HG03521 (cell line): ENCODE measurements around the gene PPP3CA.
"Not testable (repeated sequence)": the region's sequence is repeated elsewhere in the genome, so short reads cannot be mapped to it uniquely, and the experiment has no call there.

Experiments used
- ATAC-seq: cut with Tn5 transposase; IDR thresholded peaks from one replicate; pipeline ENCODE4 v1.9.1; 2021; ENCODE audit warnings: mild to moderate bottlenecking, moderate library complexity; ENCODE audit not compliant: unreplicated experiment

The PPP3CA gene

DNA sequence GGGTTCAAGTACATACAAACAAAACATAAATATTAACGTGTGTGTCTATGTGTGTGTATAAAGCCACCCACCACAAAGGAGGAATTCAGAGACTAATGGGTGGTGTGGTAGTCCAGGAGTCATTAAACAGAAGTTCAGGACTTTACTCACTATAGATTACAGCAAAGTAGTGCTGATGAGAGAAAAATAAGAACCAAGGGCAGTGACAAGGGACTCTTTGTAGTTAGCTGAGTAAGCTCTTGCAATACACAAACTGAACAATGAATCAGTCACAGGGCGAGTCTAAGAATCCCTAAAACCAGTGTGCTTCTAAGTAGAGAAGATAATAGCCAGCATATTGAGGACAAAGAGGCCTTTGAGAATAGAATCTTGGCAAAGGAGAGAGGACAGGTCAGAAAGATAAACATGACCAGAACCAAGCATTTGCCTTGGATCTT is 232.4 kb downstream of the PPP3CA start:
- no peak for ATAC-seq

DNA sequence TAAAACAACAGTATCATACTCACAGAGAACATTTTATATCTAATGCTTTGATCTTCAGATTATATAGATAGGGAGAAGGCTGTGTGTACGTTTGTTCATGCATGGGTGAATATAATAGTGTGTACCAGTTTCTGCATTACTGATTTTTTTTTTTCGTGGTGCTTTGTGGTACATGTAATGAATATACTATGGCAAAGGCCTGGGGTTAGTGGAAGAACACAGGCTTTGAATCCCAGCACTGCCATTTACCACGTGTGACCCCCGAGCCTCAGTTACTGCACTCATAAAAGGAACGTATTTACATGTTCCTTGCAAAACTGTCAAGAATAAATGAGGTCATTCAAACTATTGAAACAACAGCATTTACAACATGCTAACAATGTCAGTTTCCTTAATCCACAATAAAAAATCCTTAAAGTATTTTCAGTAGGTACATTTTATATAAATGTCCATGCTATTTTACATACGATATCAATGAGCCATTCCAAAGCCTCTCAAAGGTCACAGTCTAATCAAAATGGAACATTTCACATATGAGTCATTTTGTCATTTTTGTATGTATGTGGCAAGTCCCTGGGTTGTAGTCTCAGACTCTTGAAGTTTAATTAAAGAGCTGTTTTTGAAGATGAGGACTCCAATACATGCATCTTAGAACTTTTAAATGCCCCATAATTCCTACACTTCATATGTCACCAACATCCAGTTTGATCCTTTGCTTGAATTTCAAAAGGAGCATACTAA is 242.8 kb downstream of the PPP3CA start:
- no peak for ATAC-seq

DNA sequence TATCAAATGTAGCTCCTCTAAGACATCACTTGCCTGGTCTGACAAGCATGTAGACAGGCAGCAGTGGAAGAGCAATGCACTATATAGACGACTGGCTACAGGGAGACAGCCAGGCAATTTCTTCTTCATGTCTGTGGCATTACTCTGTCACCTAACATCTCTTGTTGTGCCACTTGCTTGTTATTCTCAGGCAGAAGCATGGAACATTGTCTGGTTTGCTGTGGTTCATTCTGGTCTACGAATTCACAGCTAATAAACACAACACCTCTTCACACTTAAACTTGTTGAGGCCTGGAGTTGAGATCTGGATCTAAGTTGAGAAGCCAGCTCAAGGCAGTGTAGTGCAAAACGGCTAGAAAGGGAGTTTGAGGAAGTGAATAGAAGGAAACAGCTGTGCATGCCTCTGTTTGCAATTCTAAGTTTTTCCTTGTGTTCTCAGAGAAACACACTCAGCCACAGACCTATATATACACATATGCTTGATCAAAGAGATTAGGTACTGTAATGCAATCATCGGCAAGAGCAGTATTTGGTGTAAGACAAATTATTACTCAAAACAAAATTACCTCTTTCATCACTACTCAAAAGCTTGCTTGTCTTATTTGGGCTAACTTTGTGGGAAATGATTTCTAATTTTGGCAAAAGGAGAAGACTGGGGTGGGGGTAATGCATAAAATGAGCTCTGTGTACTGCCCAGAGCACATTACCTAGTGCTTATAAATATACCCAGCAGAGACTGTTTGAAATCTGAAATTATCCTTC is 243.8 kb downstream of the PPP3CA start:
- ATAC-seq: peak; percentile 73

DNA sequence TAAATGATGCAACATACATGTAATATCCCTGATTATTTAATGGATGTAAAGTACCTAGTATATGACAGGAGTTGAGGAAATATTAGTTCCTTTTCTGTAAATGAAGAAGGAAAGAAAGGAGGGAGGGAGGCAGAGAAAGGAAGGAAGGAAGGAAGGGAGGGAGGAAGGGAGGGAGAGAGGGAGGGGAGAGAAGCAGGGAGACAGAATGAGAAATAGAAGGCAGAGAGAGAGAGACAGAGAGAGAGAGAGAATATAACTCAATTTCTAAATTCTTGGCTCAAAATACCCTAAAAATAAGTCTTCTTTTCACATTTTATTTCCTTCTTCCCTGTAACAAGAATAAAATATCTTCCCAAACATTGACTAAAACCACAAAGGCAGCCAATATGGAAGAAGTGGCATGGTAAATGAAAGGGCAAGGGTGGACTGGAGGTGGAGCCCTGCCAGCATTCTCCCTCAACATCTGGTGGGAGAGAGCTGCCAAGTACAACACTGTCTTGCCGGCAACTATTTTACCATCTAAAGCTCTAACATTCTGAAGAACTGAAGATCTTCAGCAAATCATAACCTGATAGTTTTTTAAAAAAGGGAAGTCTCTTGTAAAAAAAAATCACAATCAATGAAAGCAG is 245.1 kb downstream of the PPP3CA start:
- ATAC-seq: no peak

DNA sequence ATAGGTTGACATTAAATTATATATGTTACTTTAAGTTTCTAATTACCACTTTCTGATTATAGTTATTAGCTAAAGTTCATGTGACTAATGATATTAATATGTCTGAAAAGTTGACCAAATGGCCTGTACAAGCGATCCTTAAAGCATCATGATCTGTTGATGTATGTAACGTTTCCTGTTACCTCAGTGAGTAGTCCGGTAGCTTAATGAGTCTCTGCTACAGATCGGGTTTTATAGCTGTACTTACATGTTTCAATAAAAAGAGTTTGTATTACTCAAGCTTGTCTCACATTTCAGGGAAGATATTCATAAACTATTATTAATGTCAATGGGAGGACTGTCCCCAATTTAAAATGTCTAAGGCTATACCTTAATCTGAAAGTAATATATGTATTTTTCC is 246.3 kb downstream of the PPP3CA start:
- no peak for ATAC-seq

DNA sequence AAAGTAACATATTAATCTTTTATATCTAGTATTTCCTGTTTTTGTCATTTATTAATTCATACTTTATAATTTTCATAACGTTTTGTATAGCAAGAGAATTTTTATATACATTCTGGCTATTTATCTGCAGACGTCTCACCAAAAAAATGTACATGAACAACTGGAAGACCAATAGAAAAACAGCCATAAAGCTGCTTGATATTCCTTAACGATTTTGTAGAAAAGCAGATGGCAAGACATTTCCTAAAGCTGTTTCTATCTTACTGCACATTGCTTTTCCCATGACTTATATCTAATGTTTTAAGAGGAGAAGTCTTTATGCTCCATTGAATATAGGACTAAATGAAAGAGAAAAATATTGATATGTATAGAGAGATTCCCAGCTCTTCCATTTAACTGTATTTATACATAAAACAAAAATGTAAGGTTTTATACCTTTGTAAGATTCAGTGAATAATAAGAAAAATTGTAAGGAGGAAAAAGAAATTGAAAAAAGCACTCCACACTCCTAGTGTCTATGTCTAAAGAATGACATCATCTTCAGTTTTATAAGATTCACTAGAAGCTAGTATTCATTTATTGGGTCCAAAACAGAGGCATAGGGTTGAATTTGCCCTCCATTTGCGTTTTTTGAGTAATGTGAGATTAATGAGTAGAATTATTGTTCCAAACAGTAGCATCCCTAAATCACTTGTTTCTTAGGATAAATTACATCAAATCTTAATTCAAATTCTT is 248.5 kb downstream of the PPP3CA start:
- no peak for ATAC-seq

DNA sequence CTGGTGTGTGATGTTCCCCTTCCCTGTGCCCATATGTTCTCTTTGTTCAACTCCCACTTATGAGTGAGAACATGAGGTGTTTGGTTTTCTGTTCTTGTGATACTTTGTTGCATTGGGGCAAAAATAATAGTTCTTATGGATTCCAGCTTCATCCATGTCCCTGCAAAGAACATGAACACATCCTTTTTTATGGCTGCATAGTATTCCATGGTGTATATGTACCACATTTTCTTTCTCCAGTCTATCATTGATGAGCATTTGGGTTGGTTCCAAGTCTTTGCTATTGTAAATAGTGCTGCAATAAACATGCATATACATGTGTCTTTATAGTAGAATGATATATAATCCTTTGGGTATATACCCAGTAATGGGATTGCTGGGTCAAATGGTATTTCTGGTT is 254.7 kb downstream of the PPP3CA start:
- not testable (repeated sequence) for ATAC-seq

DNA sequence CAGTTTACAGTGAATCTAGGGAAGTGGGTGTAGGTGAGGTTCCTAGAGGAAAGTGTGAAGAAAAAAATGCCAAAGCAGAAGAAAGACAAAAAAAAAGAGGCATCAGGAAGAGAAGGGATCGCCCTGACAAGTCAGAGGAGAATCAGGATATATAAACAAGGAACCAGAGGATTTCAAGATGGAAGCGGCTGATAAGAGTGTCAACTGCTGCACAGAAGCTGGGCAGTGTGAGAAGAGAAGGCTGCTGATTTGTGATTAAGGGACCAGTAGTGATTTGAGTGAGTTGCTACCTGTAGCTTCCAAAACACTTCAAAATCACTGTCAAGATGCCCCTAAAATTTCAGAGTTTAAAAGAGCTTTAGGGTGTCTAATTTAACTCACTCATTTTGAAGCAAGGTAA is 258.2 kb downstream of the PPP3CA start:
- no peak for ATAC-seq

DNA sequence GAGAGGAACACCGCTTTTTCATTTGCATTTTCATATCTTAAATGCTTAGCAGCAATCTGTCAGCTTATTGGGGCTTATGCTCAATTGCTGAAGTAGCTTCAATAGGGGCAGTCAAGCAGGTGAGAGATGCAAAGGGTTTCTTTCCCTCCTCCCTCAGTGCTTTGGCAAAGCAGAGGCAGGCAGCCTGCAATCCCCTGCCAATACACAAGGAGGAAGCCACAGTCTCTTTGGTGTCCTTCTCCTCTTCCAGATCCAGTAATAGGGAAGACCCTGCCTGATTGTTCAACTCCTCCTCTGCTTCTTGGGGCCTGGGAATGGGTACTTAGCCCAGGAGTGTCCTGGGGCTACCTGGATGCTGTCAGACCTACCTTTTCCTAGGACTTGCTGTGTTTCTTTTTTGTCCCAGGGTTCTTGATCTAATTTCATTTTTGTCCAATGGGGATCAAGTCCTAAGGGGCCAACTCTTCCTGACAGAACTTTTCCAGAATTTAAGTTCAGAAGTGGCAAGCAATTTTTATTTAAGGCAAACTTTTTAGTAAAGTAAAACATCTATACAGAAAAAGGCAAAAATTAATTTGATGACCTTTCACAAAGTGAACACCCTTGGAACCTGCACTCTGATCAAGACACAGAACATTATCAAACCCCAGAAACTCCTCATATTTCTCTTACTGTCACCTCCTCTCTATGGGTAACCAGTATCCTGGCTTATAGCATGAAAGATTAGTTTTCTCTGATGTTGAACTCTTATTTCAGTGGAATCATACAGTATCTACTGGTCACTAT is 260.3 kb downstream of the PPP3CA start:
- ATAC-seq: no peak

DNA sequence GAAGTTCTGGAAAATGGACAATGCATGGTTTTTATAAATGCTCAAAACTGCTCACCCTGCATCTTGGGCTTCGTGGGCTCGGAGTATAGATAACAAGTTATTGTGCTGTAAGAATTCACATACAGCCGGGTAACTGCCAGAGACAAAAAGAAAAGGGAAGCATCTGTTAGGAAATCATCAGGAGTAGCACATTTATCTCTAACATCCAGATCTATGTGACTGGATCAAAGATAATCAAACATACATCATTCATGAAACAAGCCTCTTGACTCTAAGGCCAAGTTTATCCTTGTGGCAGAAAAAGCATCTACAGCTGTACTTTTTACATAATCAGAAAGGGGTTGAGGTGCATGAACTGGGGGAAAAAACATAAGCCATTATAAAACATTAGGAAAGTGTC is 264.2 kb downstream of the PPP3CA start:
- ATAC-seq: no peak

DNA sequence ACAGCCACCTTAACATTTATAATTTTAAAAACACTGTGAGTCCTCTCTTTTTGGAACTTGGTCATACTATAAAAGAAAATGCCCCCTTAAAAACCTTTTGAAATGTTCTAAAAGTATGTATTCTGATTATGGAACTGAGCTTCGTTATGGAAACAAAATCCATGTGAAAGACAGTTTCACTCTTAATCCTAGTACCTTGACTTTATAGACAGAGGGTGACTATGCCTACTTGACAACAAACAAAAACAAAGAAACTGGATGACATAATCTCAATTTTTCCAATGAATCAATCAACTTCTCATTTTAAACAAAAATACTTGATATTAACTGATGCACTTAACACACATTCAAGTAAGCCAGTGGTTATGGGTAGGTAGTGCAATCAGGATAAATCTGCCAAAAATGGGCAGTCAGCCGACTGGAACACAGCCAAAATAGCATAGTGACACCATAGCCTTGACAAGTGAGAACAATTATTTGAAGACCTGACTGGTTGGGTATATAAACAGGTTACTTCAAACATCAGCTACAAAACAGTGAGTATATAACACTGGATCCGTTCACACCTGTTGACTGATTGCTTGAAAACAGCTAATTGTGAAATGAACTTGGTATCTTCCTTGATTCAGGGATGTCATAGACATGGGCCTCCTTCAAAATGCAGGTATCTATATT is 265.5 kb downstream of the PPP3CA start:
- no peak for ATAC-seq

DNA sequence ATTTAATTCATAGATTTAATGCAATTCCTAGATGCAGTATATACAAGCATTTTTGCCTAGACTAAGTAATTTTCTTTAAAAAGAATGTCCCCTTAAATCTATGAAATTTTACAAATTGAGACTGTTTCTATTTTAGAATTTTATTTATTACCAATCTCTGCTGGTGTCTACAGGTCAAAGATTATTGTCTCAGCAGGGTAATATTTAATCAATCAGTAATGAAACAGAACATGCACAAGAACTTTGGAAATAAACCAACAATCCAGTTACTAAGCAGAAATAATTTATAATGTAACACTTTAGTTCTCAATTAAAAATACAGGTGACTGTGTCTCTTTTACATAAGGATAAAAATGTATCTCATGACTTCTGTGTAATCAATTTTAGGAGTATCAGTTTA is 266.2 kb downstream of the PPP3CA start:
- ATAC-seq: no peak

DNA sequence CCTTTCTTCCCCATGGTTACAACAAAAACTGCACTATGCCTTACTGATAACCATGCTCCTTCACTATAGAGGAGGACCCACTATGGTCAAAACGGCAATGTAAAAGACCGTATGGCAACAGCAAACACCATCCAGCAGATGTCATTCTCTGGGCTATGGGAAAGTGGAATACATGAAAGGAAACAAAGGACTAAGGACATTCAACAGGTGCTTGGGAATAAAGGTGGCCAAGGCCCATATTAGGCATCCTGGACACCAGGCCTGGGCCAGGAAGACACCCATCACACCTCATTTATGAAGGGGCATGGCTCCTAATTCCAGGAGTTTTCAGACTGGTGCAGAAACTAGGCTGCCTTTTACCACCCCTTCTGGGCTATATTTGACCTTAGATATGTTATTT is 268.4 kb downstream of the PPP3CA start:
- ATAC-seq: no peak

DNA sequence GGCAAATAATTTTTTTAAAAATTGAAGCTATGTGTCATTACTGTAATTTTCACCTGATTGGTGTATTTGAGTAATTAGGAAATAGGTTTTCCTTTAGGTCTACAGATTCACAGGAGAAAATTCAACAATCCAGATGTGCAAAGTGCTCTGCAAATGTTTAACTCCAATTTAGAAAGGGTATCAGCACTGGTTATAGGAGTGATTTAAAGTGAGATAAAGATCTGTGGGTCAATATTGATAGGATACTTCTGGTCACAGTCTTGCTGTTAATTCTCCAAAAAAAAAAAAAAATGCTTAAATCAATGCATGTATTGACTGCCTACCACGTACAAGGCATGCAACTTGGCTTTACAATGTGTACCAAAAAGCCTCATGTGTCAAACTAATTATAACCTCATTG is 271.3 kb downstream of the PPP3CA start:
- ATAC-seq: no peak

DNA sequence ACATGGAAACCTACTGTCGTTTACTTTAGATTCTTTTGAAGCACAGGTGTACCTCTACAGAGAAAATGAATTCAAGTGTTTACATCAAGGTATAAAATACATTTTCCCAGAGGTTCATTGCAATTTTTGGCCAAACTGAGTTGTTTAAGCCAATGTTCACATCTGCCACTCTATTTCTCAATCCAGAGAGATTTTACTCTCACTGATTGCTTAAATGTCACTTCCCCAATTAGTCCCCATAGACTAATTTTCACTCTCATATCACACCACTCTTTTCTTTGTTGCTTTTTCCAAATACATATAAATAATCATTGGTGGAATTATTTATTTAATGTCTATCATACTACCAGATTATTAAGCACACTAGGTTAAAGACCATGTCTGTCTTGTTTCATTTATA is 271.8 kb downstream of the PPP3CA start:
- no peak for ATAC-seq

DNA sequence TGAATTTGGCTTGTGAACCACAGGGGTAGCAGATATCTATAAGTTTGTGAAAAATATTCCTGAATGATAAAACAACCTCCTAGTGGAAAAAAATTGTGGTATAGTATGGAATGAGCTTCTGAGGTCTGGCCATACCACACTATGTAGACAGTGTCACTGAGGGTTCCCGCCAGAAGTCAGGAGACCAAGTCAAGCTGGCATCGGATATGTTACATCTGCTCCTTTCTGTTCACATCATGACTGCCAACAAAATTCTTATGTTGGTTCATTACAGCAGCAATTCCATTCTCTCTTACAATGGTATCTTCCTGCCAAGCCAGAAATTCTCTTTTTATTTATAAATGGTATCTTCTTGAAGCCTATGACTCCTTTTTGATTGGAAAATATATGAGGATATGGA is 273.0 kb downstream of the PPP3CA start:
- ATAC-seq: no peak

DNA sequence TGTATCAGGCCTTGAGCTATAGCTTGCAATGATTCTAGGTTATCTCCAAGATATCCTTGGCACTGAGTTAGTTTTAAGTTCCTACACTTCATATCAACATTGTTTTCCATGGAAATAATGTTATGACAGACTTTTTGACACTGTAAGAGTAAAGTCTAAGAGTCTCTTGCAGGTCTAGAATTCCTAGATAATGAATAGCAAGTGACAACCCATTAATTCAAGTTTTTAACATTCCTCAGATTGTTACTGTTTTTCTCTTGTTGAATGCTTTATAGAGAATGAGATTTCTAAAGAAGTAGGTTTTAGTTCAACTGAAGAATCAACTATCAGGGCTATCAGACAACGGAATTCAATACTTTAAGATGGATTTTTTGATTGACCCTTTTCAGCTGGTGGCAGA is 276.1 kb downstream of the PPP3CA start:
- ATAC-seq: no peak

DNA sequence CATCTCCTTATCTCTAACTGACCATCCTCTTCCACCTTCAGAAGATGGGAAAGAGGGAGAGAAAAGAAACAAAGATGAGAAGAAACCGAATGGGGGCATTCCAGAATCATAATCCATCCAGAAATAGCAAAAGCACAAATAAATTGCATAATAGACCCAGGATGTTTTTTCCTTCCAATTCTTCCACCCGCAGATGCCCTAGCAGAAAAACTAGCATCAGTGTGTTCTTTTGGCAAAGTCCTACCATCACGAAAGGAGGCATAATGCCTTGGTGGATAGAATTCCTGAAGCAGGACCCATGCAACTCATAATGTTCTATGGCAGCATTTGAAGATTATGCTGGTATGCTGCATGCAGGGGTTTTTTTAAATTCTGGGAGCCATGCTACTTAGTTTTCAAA is 279.2 kb downstream of the PPP3CA start:
- no peak for ATAC-seq

DNA sequence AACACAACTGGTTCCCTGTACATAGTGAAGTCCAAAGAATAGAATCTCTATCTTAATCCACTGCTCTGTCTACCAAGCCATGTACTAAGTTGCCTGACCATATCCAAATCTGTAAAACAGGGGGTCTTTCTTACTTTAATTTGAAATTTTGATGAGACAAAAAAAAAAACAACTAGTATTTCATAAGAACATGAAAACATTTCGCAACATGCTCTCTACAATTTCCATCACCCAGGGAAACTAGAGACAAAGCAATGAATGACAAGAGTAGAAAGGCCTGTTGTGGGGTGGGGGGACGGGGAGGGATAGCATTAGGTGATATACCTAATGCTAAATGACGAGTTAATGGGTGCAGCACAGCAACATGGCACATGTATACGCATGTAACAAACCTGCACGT is 279.9 kb downstream of the PPP3CA start:
- ATAC-seq: no peak

DNA sequence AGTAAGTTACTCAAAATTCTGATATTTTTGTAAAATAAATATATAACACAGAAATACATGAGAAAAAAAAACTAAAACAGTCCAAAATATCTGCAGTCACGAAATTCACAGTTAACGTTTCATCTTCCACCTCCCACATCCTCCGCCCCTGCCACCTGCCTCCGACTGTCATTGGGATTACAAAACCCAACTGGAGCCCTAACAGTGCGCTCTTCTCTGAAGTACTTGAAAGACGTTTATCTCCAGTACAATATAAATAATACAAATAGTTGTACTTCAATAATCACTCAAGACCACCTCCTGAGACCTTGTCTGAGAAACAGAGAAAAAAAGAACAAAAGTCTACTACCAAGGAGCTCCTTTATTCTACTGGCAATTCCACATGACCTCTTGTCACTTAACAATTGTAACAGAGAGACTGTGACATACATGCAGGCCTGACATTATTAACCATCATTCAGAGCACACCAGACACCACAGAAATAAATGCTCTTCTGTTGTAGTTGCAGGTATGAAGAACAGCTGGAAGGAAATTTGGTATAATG is 280.6 kb downstream of the PPP3CA start:
- ATAC-seq: no peak
